HepG2 (cell line): ENCODE data around the gene PTAR1. TPM values are rescaled to one million over a fixed set of nuclear protein-coding genes. Genes with fewer than 3 reads are reported as not detected.

ENCODE experiments used
- ATAC-seq: fragments of 200-7000 bp; cut with Tn5 transposase; 3 replicates; pipeline ENCODE4 v1.9.1; 2020; ENCODE audit warnings: mild to moderate bottlenecking, moderate library complexity
- BruUV-seq: library from RNA; stranded (reverse); fragments of 400-500 nt; replicated peaks from 2 replicates; lab custom pipeline; 2021; lab: Mats Ljungman, UMichigan
- CTCF ChIA-PET: fragments of 300-600 bp; formaldehyde crosslinking; extraction: SDS; loops from one replicate; lab custom pipeline; 2021; ENCODE audit warnings: low total read pairs, inconsistent platforms, low intra/inter-chr PET ratio; lab: Yijun Ruan, JAX
- POLR2A ChIA-PET: fragments of 350-600 bp; sonication (Branson Sonifier 250); formaldehyde crosslinking; loops from one replicate; lab custom pipeline; 2020; ENCODE audit warnings: antibody characterized with exemption, inconsistent platforms; lab: Yijun Ruan, JAX
- DNase-seq: peaks from one replicate; pipeline ENCODE4 v3.0.0-alpha.2; 2015; ENCODE audit warnings: low spot score
- FAIRE-seq: peaks from 3 replicates; lab custom pipeline; 2011; peaks lifted over from hg19 to GRCh38; lab: Jason Lieb, UNC
- H2AFZ ChIP-seq: one replicate; pipeline ENCODE4 v1.6.1; 2011; ENCODE audit warnings: low read length, inconsistent platforms
- H3K27ac ChIP-seq: fragments of 300-600 bp; 3 replicates; pipeline ENCODE4 v1.8.0; 2011; ENCODE audit warnings: mixed run types, mild to moderate bottlenecking, mixed read lengths, low read length, inconsistent platforms; ENCODE audit not compliant: insufficient read depth; ENCODE audit errors: extremely low read length
- H3K27me3 ChIP-seq, 2 experiments: fragments of 200-600 bp in 1 of 2; 2 replicates in 1 of 2; 3 replicates in 1 of 2; pipeline versions ENCODE4 v1.6.0 to v1.8.0; 2011; ENCODE audit warnings: low read length in 2 of 2, mild to moderate bottlenecking in 2 of 2, moderate library complexity in 2 of 2, inconsistent platforms in 1 of 2; ENCODE audit not compliant: insufficient read depth in 2 of 2, control insufficient read depth in 1 of 2
- H3K36me3 ChIP-seq, 2 experiments: fragments of 200-600 bp in 1 of 2; replicated peaks in 1 of 2; 2 replicates in 1 of 2; 3 replicates in 1 of 2; pipeline versions ENCODE4 v1.5.1 to v1.8.0; 2011; ENCODE audit warnings: low read length in 2 of 2, inconsistent platforms in 1 of 2; ENCODE audit not compliant: insufficient read depth in 2 of 2, control insufficient read depth in 1 of 2
- H3K4me1 ChIP-seq: 2 replicates; pipeline ENCODE4 v1.5.1; 2012; ENCODE audit warnings: low read length, inconsistent platforms; ENCODE audit not compliant: insufficient read depth
- H3K4me2 ChIP-seq: 2 replicates; pipeline ENCODE4 v1.6.0; 2011; ENCODE audit warnings: low read depth, low read length, inconsistent platforms
- H3K4me3 ChIP-seq, 3 experiments: fragments of 200-600 bp in 1 of 3; sonication (generic), shearing (Covaris generic) in 1 of 3; replicated peaks in 1 of 3; 2 replicates each; pipeline ENCODE4 v1.5.1; 2011 to 2016; ENCODE audit warnings: low read length in 3 of 3, inconsistent platforms in 2 of 3, low read depth in 2 of 3, mild to moderate bottlenecking in 2 of 3, control low read depth in 1 of 3, mixed read lengths in 1 of 3; ENCODE audit not compliant: insufficient read depth in 1 of 3
- H3K79me2 ChIP-seq: one replicate; pipeline ENCODE4 v1.6.1; 2011; ENCODE audit warnings: low read length, inconsistent platforms; ENCODE audit not compliant: insufficient read depth
- H3K9ac ChIP-seq: 2 replicates; pipeline ENCODE4 v1.6.0; 2011; ENCODE audit warnings: mild to moderate bottlenecking, low read depth, low read length, inconsistent platforms; ENCODE audit not compliant: insufficient read depth
- H3K9me3 ChIP-seq: 2 replicates; pipeline ENCODE4 v1.5.1; 2012; ENCODE audit warnings: mild to moderate bottlenecking, low read length
- H4K20me1 ChIP-seq: 2 replicates; pipeline ENCODE4 v1.6.0; 2011; ENCODE audit warnings: inconsistent platforms, mild to moderate bottlenecking, low read length, moderate library complexity; ENCODE audit not compliant: insufficient read depth
- BATF2 ChIP-seq: sonication (generic); formaldehyde crosslinking; IDR thresholded peaks from 2 replicates; pipeline ENCODE4 v1.8.0; 2022; ENCODE audit warnings: mild to moderate bottlenecking, missing genetic modification reagents, moderate library complexity
- SOX13 ChIP-seq, 3 experiments: fragments of 450-650 bp in 1 of 3; sonication (generic) in 1 of 3; formaldehyde crosslinking in 1 of 3; IDR thresholded peaks in 2 of 3; conservative IDR thresholded peaks in 1 of 3; 2 replicates each; pipeline versions ENCODE4 v1.5.0 to v1.6.1; 2016 to 2020; ENCODE audit warnings: antibody characterized with exemption in 1 of 3, mild to moderate bottlenecking in 1 of 3, missing compliant biosample characterization in 1 of 3, missing genetic modification reagents in 1 of 3, moderate library complexity in 1 of 3
- UBTF ChIP-seq: sonication (generic); formaldehyde crosslinking; IDR thresholded peaks from 2 replicates; pipeline ENCODE4 v1.4.0; 2020; ENCODE audit warnings: mild to moderate bottlenecking, missing genetic modification reagents
- ZNF296 ChIP-seq: sonication (generic); formaldehyde crosslinking; conservative IDR thresholded peaks from 2 replicates; pipeline ENCODE4 v1.5.0; 2020; ENCODE audit warnings: mild to moderate bottlenecking, missing genetic modification reagents
- WGBS: methylation state at CpG from one replicate; pipeline ENCODE4 v1.1.6; 2017; ENCODE audit warnings: low lambda C conversion rate; 5-methylcytosine and 5-hydroxymethylcytosine counted together
- in situ Hi-C: cut with HindIII; loops from 2 replicates; pipeline ENCODE4 v1.10.0; 2017; ENCODE audit warnings: low pct_unique_long_range_greater_than_20kb; ENCODE audit not compliant: extremely low pct_ligation_motif_present
- intact Hi-C: fragments of 100-400 bp; cut with micrococcal nuclease; formaldehyde crosslinking; loops from one replicate; pipeline ENCODE4 v1.10.0; 2022; ENCODE audit not compliant: unreplicated experiment
- polyA plus RNA-seq, 8 experiments: library from polyadenylated mRNA; depleted of rRNA in 3 of 8; stranded (reverse) in 7 of 8; unstranded in 1 of 8; fragments of >200 nt; fragmentation: Illumina TruSeq in 4 of 8; extraction: Trizol in 4 of 8; gene quantifications; 2 replicates each; pipeline versions ENCODE4 v1.2.1 to v1.2.3, GENCODE V29; 2011 to 2016; ENCODE audit warnings: low read depth in 4 of 8, missing spikeins in 1 of 8, mixed read lengths in 1 of 8; ENCODE audit not compliant: insufficient read depth in 1 of 8
- total RNA-seq, 5 experiments: library from RNA; depleted of rRNA; stranded (reverse); fragments of >200 nt; fragmentation: Illumina TruSeq; extraction: Trizol; gene quantifications; 2 replicates each; pipeline ENCODE4 v1.2.3, GENCODE V29; 2016; ENCODE audit warnings: low read depth in 1 of 5
- TF ChIP-seq, protein P1 (sequence below): sonication (generic); formaldehyde crosslinking; IDR thresholded peaks from 2 replicates; pipeline ENCODE4 v1.4.0; 2020; ENCODE audit warnings: mild to moderate bottlenecking, low read depth, missing genetic modification reagents
- TF ChIP-seq, protein P2 (sequence below): sonication (generic); formaldehyde crosslinking; IDR thresholded peaks from 2 replicates; pipeline ENCODE4 v1.5.1; 2020; ENCODE audit warnings: mild to moderate bottlenecking, missing genetic modification reagents, borderline replicate concordance
- TF ChIP-seq, protein P3 (sequence below), 2 experiments: sonication (generic) in 1 of 2; formaldehyde crosslinking in 1 of 2; IDR thresholded peaks; 2 replicates each; pipeline versions ENCODE4 v1.4.0 to v1.6.1; 2016 to 2020; ENCODE audit warnings: borderline replicate concordance in 1 of 2, low read depth in 1 of 2, mild to moderate bottlenecking in 1 of 2, missing genetic modification reagents in 1 of 2

The PTAR1 gene
- total and polyA plus RNA-seq, 2 of the 13 experiments (the other 11 are each of a cell fraction or from before 2014, with no cell fraction given) = 26.5 to 42.1 TPM

DNA sequence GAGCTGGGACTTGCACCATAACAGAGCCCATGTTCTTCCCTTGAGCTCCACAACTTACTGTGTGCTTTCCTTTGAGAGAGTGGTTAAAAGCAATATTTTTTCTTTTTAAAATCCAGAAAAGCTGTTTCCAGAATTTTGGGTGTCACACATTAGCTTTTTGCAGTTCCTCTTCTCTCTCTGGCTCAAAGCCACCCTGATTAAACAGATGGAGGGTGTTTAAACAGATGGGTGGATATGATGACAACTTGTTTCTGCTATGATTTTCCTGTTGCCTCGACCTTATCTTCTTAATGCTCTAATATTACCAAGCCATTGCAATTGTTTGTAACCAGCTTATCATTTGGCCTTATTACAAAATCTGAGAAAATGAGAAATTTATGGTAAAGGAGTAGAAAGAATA, 37.9 kb upstream of the PTAR1 start (continued):
- TF ChIP-seq, protein P1, sequence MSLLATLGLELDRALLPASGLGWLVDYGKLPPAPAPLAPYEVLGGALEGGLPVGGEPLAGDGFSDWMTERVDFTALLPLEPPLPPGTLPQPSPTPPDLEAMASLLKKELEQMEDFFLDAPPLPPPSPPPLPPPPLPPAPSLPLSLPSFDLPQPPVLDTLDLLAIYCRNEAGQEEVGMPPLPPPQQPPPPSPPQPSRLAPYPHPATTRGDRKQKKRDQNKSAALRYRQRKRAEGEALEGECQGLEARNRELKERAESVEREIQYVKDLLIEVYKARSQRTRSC (CRISPR knock-in tag) = no peak
- TF ChIP-seq BATF2 = no peak
- TF ChIP-seq ZNF296 (CRISPR knock-in tag) = no peak
- no peak for TF ChIP-seq UBTF (CRISPR knock-in tag)
- no peak for TF ChIP-seq SOX13 (IDR thresholded peaks at IDR 0.05)
- TF ChIP-seq SOX13 (CRISPR knock-in tag; conservative IDR thresholded peaks at IDR 0.05 in 1 of 2, IDR thresholded peaks at IDR 0.05 in 1 of 2) = no peak

GRCh38 chr9:69794356-69794755, 34.5 kb upstream of the PTAR1 start:
- CTCF ChIA-PET = no interaction called here
- POLR2A ChIA-PET = no interaction called here
- Histone ChIP-seq H2AFZ (no peak overlapping the region), H3K4me1 (peaks cover 8% of the 10 kb centered on the region), H3K27ac (no peak overlapping the region), H3K4me3 (no peak overlapping the region), H3K9me3 (no peaks in the 10 kb centered on the region), H3K4me2 (no peak overlapping the region), H3K79me2 (no peaks in the 10 kb centered on the region), H4K20me1 (no peaks in the 10 kb centered on the region), H3K27me3 (peaks cover 0 to 4% of the 10 kb centered on the region in 2 experiments; a peak in 3 of 5 replicates), H3K36me3 (no peaks in the 10 kb centered on the region), H3K9ac (no peak overlapping the region)
- 3% methylated on average over 3 of the region's 3 CpGs for WGBS
- no peak for ATAC-seq
- in situ Hi-C loops (no loop called here), intact Hi-C loops (no loop called here)
- DNase-seq = no peak
- FAIRE-seq = no peak
- no TSS peak for BruUV-seq
- TF ChIP-seq, protein P2, sequence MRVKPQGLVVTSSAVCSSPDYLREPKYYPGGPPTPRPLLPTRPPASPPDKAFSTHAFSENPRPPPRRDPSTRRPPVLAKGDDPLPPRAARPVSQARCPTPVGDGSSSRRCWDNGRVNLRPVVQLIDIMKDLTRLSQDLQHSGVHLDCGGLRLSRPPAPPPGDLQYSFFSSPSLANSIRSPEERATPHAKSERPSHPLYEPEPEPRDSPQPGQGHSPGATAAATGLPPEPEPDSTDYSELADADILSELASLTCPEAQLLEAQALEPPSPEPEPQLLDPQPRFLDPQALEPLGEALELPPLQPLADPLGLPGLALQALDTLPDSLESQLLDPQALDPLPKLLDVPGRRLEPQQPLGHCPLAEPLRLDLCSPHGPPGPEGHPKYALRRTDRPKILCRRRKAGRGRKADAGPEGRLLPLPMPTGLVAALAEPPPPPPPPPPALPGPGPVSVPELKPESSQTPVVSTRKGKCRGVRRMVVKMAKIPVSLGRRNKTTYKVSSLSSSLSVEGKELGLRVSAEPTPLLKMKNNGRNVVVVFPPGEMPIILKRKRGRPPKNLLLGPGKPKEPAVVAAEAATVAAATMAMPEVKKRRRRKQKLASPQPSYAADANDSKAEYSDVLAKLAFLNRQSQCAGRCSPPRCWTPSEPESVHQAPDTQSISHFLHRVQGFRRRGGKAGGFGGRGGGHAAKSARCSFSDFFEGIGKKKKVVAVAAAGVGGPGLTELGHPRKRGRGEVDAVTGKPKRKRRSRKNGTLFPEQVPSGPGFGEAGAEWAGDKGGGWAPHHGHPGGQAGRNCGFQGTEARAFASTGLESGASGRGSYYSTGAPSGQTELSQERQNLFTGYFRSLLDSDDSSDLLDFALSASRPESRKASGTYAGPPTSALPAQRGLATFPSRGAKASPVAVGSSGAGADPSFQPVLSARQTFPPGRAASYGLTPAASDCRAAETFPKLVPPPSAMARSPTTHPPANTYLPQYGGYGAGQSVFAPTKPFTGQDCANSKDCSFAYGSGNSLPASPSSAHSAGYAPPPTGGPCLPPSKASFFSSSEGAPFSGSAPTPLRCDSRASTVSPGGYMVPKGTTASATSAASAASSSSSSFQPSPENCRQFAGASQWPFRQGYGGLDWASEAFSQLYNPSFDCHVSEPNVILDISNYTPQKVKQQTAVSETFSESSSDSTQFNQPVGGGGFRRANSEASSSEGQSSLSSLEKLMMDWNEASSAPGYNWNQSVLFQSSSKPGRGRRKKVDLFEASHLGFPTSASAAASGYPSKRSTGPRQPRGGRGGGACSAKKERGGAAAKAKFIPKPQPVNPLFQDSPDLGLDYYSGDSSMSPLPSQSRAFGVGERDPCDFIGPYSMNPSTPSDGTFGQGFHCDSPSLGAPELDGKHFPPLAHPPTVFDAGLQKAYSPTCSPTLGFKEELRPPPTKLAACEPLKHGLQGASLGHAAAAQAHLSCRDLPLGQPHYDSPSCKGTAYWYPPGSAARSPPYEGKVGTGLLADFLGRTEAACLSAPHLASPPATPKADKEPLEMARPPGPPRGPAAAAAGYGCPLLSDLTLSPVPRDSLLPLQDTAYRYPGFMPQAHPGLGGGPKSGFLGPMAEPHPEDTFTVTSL (CRISPR knock-in tag) = no peak
- TF ChIP-seq, protein P3, sequence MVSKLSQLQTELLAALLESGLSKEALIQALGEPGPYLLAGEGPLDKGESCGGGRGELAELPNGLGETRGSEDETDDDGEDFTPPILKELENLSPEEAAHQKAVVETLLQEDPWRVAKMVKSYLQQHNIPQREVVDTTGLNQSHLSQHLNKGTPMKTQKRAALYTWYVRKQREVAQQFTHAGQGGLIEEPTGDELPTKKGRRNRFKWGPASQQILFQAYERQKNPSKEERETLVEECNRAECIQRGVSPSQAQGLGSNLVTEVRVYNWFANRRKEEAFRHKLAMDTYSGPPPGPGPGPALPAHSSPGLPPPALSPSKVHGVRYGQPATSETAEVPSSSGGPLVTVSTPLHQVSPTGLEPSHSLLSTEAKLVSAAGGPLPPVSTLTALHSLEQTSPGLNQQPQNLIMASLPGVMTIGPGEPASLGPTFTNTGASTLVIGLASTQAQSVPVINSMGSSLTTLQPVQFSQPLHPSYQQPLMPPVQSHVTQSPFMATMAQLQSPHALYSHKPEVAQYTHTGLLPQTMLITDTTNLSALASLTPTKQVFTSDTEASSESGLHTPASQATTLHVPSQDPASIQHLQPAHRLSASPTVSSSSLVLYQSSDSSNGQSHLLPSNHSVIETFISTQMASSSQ (IDR thresholded peaks at IDR 0.05; ENCODE audit: low read depth) = no peak
- TF ChIP-seq, protein P3 (CRISPR knock-in tag; IDR thresholded peaks at IDR 0.05; ENCODE audit: borderline replicate concordance) = no peak
